Measurements from ENCODE around the gene TACR2.

Gene TACR2

DNA sequence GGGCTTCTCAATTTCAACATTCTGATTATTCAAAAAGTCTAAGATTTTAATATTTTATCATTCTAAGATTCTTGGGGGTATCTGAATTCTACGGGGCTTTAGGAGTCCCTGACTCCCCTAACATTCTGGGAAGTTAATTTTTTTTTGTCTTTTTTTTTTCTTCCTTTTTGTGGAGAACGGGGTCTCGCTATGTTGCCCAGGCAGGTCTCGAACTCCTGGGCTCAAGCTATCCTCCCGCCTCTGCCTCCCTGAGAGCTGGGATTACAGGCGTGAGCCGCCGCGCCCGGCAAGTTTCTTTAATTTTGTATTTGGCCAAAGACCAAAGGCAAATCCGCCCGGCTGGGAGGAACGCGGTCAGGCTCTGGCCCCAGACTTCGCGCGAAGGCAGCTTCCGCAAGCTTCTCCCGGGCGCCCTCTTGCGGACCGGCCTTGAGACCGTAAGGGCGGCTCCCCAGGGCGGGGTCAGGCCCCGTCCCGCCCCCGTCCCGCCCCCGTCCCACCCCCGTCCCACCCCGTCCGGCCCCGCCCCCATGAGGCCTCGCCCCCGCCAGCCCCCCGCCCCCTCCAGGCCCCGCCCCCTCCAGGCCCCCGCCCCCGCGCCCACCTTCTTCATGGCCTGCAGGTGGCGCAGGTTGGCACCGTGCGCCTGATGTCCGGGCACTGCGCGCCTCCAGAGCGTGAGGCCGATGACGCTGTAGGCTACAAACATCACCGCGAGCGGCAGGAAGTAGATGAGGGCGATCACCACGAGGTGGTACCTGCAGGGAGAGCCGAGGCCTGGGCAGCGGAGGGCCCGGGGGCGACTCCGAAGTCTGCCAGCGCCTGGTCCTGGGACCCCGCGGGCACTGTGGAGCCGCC, 8.2 kb downstream of the TACR2 start:
- peak overlapping the region; percentile 21 for H3K4me3 ChIP-seq (replicated peaks; ENCODE audit: low read depth, low read length)
- DNase-seq (ENCODE audit: extremely low read depth, low read depth) = peak; percentile 81
- TF ChIP-seq CTCF (IDR thresholded peaks at IDR 0.05; ENCODE audit: low read depth, low read length, missing control alignments) = peak; percentile 57

GRCh38 chr10:69407621-69408301, 9.0 kb downstream of the TACR2 start:
- no peak overlapping the region for H3K4me3 ChIP-seq (replicated peaks; ENCODE audit: low read depth, low read length)
- DNase-seq (ENCODE audit: extremely low read depth, low read depth) = no peak
- peak; percentile 8 for TF ChIP-seq CTCF (IDR thresholded peaks at IDR 0.05; ENCODE audit: low read depth, low read length, missing control alignments)

DNA sequence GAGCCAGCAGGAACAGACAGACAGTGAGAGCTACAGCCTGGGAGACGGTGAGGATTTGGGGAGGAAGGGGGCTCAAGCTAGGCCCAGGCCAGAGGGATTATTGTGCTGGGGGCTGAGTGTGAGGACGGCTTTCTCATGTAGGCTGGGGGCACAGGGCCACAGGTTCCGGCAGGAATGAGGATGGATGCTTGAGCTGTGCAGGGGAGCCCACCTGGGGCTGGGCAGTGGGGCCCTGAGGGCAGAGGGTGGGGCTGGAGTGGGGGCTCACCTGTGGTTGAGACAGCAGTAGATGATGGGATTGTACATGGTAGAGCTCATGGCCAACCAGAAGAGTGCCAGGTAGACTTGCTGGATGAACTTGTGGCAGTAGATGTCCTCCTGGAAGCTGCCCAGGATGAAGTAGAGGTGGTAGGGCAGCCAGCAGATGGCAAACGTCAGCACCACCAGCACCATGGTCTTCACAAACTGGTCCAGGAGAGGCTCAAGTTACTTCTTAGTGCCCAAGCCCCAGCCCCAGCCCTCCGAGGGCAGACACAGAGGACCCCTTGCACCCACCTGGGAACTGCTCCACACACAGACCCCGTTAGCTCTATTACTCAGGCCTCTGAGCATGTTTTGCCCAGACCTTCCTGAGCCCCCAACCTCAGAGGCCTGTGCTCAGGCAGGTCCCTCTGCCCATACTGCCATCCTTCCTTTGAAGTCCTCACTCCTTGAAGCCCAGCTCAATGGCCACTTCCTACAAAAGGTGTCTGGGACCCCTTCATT, 9.7 kb downstream of the TACR2 start:
- no peak for TF ChIP-seq CTCF (IDR thresholded peaks at IDR 0.05; ENCODE audit: low read depth, low read length, missing control alignments)
- no peak for DNase-seq (ENCODE audit: extremely low read depth, low read depth)
- no peak overlapping the region for H3K4me3 ChIP-seq (replicated peaks; ENCODE audit: low read depth, low read length)

GRCh38 chr10:69406302-69406811, 10.4 kb downstream of the TACR2 start:
- TF ChIP-seq CTCF (IDR thresholded peaks at IDR 0.05; ENCODE audit: low read depth, low read length, missing control alignments) = no peak
- no peak overlapping the region for H3K4me3 ChIP-seq (replicated peaks; ENCODE audit: low read depth, low read length)
- no peak for DNase-seq (ENCODE audit: extremely low read depth, low read depth)

- TF ChIP-seq CTCF (IDR thresholded peaks at IDR 0.05; ENCODE audit: low read depth, low read length, missing control alignments) = no peak
- no peak overlapping the region for H3K4me3 ChIP-seq (replicated peaks; ENCODE audit: low read depth, low read length)
- no peak for DNase-seq (ENCODE audit: extremely low read depth, low read depth)
These were observed 11.5 kb downstream of the TACR2 start for GRCh38 chr10:69405221-69405620.

DNA sequence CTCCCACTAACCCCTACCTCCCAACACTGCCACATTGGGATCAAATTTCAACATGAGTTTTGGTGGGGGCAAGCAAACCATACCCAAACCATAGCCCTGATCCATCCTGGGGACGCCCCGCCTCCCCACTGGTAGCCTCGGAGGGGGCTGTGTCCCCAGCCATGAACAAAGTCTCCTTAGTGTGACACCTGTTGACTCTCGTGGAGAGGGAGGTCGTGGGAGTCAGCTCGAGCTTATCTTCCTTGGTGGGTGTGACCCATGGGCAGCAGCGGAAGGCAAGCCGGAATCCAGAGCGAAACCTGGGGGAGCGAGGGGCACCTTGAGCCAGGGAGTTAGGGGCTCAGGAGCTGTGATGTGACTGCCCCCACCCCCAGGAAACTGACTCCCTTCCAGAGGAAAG, 11.9 kb downstream of the TACR2 start:
- no peak overlapping the region for H3K4me3 ChIP-seq (replicated peaks; ENCODE audit: low read depth, low read length)
- DNase-seq (ENCODE audit: extremely low read depth, low read depth) = no peak

More for the DNA sequence above, 11.9 kb downstream of the TACR2 start:
- no peak for TF ChIP-seq CTCF (IDR thresholded peaks at IDR 0.05; ENCODE audit: low read depth, low read length, missing control alignments)
